K562 (cell line): ENCODE results near the gene CHD6.

Experiments
- FOXM1 ChIP-seq, 2 experiments: fragments of 450-650 bp in 1 of 2; sonication (generic) in 1 of 2; formaldehyde crosslinking in 1 of 2; IDR thresholded peaks; 2 replicates each; pipeline versions ENCODE4 v1.6.1 to v1.9.0; 2017 to 2022; ENCODE audit warnings: low read depth in 2 of 2, mild to moderate bottlenecking in 2 of 2, missing genetic modification reagents in 1 of 2, moderate library complexity in 1 of 2
- L3MBTL2 ChIP-seq: fragments of 450-650 bp; IDR thresholded peaks from 2 replicates; pipeline ENCODE4 v1.6.1; 2016; ENCODE audit warnings: mild to moderate bottlenecking, moderate library complexity
- MYNN ChIP-seq, 2 experiments: sonication (generic); formaldehyde crosslinking in 1 of 2; IDR thresholded peaks; 2 replicates each; pipeline versions ENCODE4 v1.5.0 to v1.6.1; 2016 to 2020; ENCODE audit warnings: antibody characterized with exemption in 1 of 2, missing genetic modification reagents in 1 of 2
- SIN3A ChIP-seq, 2 experiments: fragments of 150-350 bp in 1 of 2; IDR thresholded peaks; 2 replicates each; pipeline ENCODE4 v1.6.1; 2011 to 2016; ENCODE audit warnings: borderline replicate concordance in 2 of 2, low read depth in 2 of 2, low read length in 2 of 2, mild to moderate bottlenecking in 2 of 2, moderate library complexity in 2 of 2; ENCODE audit not compliant: control insufficient read depth in 1 of 2
- ZNF184 ChIP-seq: sonication (generic); formaldehyde crosslinking; IDR thresholded peaks from 2 replicates; pipeline ENCODE4 v1.5.0; 2020; ENCODE audit warnings: missing genetic modification reagents
- TF ChIP-seq, protein P1 (sequence below), 3 experiments: IDR thresholded peaks in 2 of 3; conservative IDR thresholded peaks in 1 of 3; 2 replicates each; pipeline ENCODE4 v1.5.1; 2011 to 2012; ENCODE audit warnings: low read length in 3 of 3, mild to moderate bottlenecking in 3 of 3, control low read depth in 2 of 3, improper control_type of control experiment in 1 of 3, inconsistent platforms in 1 of 3, low read depth in 1 of 3, mixed read lengths in 1 of 3, moderate library complexity in 1 of 3; ENCODE audit not compliant: insufficient read depth in 2 of 3
- TF ChIP-seq, protein P2 (sequence below): fragments of 250-450 bp; sonication (Bioruptor Pico); IDR thresholded peaks from 2 replicates; pipeline ENCODE4 v1.8.0; 2021; ENCODE audit warnings: moderate library complexity, mild to moderate bottlenecking, inconsistent platforms
- TF ChIP-seq, protein P3 (sequence below): fragments of 450-650 bp; IDR thresholded peaks from 2 replicates; pipeline ENCODE4 v1.6.1; 2017; ENCODE audit warnings: mild to moderate bottlenecking, moderate library complexity
- TF ChIP-seq, protein P4 (sequence below): sonication (generic); formaldehyde crosslinking; IDR thresholded peaks from 2 replicates; pipeline ENCODE4 v1.8.0; 2022; ENCODE audit warnings: mild to moderate bottlenecking, missing genetic modification reagents

DNA sequence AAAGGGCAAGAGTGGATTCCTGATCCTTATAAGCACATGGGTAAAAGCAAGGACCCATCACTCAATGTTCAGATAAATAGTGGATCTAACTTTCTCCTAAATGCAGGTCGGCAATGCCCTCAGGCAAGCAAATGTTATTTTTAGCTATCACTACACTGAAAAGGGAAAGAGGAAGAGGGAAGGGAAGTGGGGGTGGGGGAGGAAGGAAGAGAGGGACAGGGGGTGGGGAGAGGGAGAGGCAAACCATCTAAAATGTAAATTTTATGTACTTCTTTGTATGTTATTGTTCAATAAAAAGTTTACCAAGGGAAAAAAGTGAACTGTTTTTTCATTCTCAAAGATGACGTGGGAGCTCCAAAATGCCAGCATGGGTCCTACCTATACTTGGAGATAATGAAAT lies 44.2 kb downstream of the CHD6 start:
- TF ChIP-seq ZNF184 (no peak), MYNN (IDR thresholded peaks at IDR 0.05) (no peak), MYNN (CRISPR knock-in tag; IDR thresholded peaks at IDR 0.05) (no peak), FOXM1 (IDR thresholded peaks at IDR 0.05; ENCODE audit: low read depth) (no peak), FOXM1 (CRISPR knock-in tag; IDR thresholded peaks at IDR 0.05; ENCODE audit: low read depth) (no peak), SIN3A (IDR thresholded peaks at IDR 0.05; ENCODE audit: borderline replicate concordance in 2 of 2, control insufficient read depth in 1 of 2, low read depth in 2 of 2, low read length in 2 of 2) (no peak), L3MBTL2 (no peak)
- TF ChIP-seq, protein P1, sequence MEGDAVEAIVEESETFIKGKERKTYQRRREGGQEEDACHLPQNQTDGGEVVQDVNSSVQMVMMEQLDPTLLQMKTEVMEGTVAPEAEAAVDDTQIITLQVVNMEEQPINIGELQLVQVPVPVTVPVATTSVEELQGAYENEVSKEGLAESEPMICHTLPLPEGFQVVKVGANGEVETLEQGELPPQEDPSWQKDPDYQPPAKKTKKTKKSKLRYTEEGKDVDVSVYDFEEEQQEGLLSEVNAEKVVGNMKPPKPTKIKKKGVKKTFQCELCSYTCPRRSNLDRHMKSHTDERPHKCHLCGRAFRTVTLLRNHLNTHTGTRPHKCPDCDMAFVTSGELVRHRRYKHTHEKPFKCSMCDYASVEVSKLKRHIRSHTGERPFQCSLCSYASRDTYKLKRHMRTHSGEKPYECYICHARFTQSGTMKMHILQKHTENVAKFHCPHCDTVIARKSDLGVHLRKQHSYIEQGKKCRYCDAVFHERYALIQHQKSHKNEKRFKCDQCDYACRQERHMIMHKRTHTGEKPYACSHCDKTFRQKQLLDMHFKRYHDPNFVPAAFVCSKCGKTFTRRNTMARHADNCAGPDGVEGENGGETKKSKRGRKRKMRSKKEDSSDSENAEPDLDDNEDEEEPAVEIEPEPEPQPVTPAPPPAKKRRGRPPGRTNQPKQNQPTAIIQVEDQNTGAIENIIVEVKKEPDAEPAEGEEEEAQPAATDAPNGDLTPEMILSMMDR (IDR thresholded peaks at IDR 0.05 in 2 of 3, conservative IDR thresholded peaks at IDR 0.05 in 1 of 3; ENCODE audit: insufficient read depth in 2 of 3, low read depth in 1 of 3, low read length in 3 of 3): no peak
- TF ChIP-seq, protein P2, sequence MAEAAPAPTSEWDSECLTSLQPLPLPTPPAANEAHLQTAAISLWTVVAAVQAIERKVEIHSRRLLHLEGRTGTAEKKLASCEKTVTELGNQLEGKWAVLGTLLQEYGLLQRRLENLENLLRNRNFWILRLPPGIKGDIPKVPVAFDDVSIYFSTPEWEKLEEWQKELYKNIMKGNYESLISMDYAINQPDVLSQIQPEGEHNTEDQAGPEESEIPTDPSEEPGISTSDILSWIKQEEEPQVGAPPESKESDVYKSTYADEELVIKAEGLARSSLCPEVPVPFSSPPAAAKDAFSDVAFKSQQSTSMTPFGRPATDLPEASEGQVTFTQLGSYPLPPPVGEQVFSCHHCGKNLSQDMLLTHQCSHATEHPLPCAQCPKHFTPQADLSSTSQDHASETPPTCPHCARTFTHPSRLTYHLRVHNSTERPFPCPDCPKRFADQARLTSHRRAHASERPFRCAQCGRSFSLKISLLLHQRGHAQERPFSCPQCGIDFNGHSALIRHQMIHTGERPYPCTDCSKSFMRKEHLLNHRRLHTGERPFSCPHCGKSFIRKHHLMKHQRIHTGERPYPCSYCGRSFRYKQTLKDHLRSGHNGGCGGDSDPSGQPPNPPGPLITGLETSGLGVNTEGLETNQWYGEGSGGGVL (CRISPR knock-in tag): no peak
- TF ChIP-seq, protein P3, sequence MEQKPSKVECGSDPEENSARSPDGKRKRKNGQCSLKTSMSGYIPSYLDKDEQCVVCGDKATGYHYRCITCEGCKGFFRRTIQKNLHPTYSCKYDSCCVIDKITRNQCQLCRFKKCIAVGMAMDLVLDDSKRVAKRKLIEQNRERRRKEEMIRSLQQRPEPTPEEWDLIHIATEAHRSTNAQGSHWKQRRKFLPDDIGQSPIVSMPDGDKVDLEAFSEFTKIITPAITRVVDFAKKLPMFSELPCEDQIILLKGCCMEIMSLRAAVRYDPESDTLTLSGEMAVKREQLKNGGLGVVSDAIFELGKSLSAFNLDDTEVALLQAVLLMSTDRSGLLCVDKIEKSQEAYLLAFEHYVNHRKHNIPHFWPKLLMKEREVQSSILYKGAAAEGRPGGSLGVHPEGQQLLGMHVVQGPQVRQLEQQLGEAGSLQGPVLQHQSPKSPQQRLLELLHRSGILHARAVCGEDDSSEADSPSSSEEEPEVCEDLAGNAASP: no peak
- TF ChIP-seq, protein P4, sequence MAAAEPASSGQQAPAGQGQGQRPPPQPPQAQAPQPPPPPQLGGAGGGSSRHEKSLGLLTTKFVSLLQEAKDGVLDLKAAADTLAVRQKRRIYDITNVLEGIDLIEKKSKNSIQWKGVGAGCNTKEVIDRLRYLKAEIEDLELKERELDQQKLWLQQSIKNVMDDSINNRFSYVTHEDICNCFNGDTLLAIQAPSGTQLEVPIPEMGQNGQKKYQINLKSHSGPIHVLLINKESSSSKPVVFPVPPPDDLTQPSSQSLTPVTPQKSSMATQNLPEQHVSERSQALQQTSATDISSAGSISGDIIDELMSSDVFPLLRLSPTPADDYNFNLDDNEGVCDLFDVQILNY (CRISPR knock-in tag): no peak
